DND-41 (cell line): ENCODE measurements around the gene INO80.

ENCODE experiments used
- CTCF ChIP-seq: IDR thresholded peaks from 2 replicates; pipeline ENCODE4 v1.5.1; 2012; ENCODE audit warnings: borderline replicate concordance, low read length, moderate library complexity, mild to moderate bottlenecking; ENCODE audit not compliant: poor library complexity, severe bottlenecking; ENCODE audit errors: extremely low read depth
- EZH2 ChIP-seq: IDR thresholded peaks from 3 replicates; pipeline ENCODE4 v1.6.1; 2012; ENCODE audit warnings: borderline replicate concordance, low read depth, mild to moderate bottlenecking, moderate library complexity, low read length, inconsistent platforms; ENCODE audit not compliant: severe bottlenecking

- no peak for TF ChIP-seq CTCF
- no peak for TF ChIP-seq EZH2
Measured at GRCh38 chr15:40952901-40953712, 163.0 kb downstream of the INO80 start, which contains the start of gene CHAC1.
